GM18873 (cell line): Measurements from ENCODE around the gene ZNF697.

Experiments used
- ATAC-seq: cut with Tn5 transposase; IDR thresholded peaks from one replicate; pipeline ENCODE4 v1.9.1; 2021; ENCODE audit warnings: mild to moderate bottlenecking, moderate library complexity, moderate number of reproducible peaks; ENCODE audit not compliant: unreplicated experiment, low FRiP score

The ZNF697 gene

GRCh38 chr1:119667173-119667572 lies 19.1 kb upstream of the ZNF697 start:
- no peak for ATAC-seq

- ATAC-seq = no peak
Observed at GRCh38 chr1:119664067-119664466, 16.0 kb upstream of the ZNF697 start.

- ATAC-seq = peak; percentile 71
Observed at GRCh38 chr1:119662034-119662437, 14.0 kb upstream of the ZNF697 start.

GRCh38 chr1:119660253-119661083 lies 12.4 kb upstream of the ZNF697 start:
- ATAC-seq = no peak

GRCh38 chr1:119659628-119660027 lies 11.6 kb upstream of the ZNF697 start:
- no peak for ATAC-seq

- peak; percentile 61 for ATAC-seq
Observed at GRCh38 chr1:119656410-119656955, 8.4 kb upstream of the ZNF697 start.

GRCh38 chr1:119655154-119655553 lies 7.1 kb upstream of the ZNF697 start:
- no peak for ATAC-seq

- ATAC-seq = no peak
Observed at GRCh38 chr1:119653839-119654170, 5.7 kb upstream of the ZNF697 start.

- no peak for ATAC-seq
Observed at GRCh38 chr1:119653135-119653838, 5.2 kb upstream of the ZNF697 start.

GRCh38 chr1:119652587-119652986 lies 4.5 kb upstream of the ZNF697 start:
- ATAC-seq = no peak

GRCh38 chr1:119651641-119652040 lies 3.6 kb upstream of the ZNF697 start:
- no peak for ATAC-seq

- ATAC-seq = no peak
Observed at GRCh38 chr1:119651133-119651532, 3.1 kb upstream of the ZNF697 start.

- no peak for ATAC-seq
Observed at GRCh38 chr1:119648620-119649004, 546 bp upstream of the ZNF697 start.

- ATAC-seq = no peak
Observed at GRCh38 chr1:119647228-119647733, 785 bp downstream of the ZNF697 start.

- no peak for ATAC-seq
Observed at GRCh38 chr1:119646521-119647227, 1.4 kb downstream of the ZNF697 start.

- ATAC-seq = no peak
Observed at GRCh38 chr1:119639109-119639508, 9.0 kb downstream of the ZNF697 start.

GRCh38 chr1:119637710-119638109 lies 10.4 kb downstream of the ZNF697 start:
- no peak for ATAC-seq

- ATAC-seq = no peak
Observed at GRCh38 chr1:119636491-119637089, 11.5 kb downstream of the ZNF697 start.

GRCh38 chr1:119635811-119636390 lies 12.2 kb downstream of the ZNF697 start:
- ATAC-seq = no peak

GRCh38 chr1:119634016-119634415 lies 14.1 kb downstream of the ZNF697 start:
- ATAC-seq = no peak
